NOMO-1 treated with dmso at 0.1 percent for 144 hours (cell line): ENCODE measurements around the gene CBFA2T2.
"Not testable (repeated sequence)": the region's sequence is repeated elsewhere in the genome, so short reads cannot be mapped to it uniquely, and the experiment has no call there.

ENCODE experiments used
- DNase-seq: peaks from one replicate; lab custom pipeline; 2025; ENCODE audit not compliant: unreplicated experiment; lab: John Stamatoyannopoulos, UW

Gene CBFA2T2

DNA sequence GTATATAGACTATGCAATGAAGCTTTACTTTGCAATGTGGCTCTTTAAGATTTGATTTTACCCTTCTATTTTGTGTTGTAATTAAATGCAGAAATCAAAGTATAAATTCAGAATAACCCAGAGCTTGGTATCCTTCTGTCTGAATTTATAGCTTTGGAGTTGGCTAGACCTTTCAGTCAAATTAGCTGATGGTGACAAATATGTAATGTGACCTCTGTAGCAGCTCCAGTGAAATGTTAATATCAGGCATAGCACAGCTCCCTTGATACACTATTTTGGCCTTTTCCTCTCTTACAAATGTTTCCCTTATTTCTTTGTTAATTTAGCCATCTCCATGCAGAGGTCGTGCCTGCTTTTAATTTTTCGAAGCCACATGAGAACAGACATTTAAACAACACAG lies 11.1 kb downstream of the CBFA2T2 start:
- DNase-seq: no peak

DNA sequence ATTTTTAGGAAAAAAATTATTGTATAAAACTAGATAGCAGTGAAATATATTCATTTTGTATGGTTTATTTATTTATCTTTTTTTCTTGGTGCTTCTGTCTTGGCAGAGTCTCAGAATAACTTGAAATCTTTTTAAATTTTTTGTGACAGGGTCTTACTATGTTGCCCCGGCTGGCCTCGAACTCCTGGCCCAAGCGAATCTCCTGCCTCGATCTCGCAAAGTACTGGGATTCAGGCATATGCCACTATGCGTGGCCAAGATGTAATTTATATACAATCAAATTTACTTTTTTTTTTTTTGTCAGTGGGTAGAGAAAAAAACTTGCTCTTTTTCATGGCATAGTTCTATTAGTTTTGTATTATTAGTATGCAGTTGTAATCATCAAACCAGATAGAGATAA lies 13.7 kb downstream of the CBFA2T2 start:
- DNase-seq: no peak

DNA sequence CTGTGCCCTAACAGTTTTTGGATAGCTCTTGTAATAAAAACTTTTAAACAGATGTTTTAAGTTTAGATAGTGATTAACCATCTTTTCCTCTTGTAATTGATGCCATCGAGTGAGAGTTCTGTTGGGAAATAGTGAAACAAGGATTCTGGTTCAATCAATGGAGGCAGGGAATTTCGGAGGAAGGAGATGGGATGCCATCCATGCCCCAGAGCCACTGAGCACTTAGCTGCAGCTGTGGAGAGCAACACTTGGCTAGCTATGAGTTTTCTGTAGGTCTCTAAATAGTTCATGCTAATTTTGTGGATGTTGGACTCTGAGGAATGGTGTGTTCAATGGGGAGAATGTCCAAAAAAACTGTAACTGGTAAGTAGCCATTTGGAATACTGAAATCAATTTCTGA lies 16.7 kb downstream of the CBFA2T2 start:
- DNase-seq: no peak

DNA sequence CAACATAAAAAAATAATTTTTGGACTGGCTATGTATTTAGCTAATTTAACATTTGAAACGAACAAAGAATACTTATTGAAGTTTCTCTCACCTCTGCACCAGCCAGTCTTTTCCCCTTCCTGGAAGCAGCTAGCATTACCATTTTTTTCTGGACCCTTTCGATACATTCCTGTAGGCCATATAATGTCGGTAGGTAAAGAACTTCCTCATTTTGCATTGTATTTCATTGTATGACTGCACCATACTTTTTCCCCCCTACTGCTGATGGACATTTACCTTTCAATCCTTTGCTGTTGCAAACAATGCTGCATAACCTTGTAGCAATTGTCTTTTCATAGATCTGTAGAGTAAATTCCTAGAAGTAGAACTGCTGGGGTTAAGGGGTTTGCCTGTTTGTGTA lies 17.6 kb downstream of the CBFA2T2 start:
- no peak for DNase-seq

DNA sequence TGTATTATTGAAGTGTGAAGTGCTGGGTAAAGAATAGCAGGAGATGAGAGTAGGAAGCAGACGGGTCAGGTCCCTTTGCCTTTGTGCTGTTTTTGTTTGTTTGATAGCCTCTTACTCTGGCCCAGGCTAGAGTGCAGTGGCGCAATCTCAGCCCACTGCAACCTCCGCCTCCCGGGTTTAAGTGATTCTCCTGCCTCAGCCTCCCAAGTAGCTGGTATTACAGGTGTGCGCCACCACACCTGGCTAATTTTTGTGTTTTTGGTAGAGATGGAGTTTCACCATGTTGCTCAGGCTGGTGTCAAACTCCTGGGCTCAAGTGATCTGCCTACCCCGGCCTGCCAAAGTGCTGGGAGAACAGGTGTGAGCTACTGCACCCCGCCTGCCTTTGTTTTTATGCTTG lies 18.1 kb downstream of the CBFA2T2 start:
- not testable (repeated sequence) for DNase-seq

DNA sequence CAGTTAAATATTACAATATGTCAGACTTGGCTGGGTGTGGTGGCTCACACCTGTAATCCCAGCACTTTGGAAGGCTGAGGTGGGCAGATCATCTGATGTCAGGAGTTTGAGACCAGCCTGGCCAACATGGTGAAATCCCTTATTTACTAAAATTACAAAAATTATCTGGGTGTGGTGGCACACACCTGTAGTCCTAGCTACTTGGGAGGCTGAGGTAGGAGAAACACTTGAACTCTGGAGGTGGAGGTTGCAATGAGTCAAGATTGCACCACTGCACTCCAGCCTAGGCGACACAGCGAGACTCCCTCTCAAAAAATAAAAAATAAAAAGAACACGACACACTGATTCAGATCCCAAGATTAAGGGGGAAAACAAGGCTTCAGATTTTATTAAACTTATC lies 19.2 kb downstream of the CBFA2T2 start:
- DNase-seq: not testable (repeated sequence)

DNA sequence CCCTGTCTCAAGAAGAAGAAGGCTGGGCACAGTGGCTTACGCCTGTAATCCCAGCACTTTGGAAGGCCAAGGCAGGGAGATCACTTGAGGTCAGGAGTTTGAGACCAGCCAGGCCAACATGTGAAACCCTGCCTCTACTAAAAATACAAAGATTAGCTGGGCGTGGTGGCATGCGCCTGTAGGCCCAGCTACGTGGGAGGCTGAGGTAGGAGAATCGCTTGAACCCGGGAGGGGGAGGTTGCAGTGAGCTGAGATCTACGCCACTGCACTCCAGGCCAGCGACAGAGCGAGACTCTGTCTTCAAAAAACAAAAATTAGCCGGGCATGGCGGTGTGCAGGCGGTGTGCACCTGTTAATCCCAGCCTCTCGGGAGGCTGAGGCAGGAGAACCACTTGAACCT lies 22.0 kb downstream of the CBFA2T2 start:
- DNase-seq: not testable (repeated sequence)

DNA sequence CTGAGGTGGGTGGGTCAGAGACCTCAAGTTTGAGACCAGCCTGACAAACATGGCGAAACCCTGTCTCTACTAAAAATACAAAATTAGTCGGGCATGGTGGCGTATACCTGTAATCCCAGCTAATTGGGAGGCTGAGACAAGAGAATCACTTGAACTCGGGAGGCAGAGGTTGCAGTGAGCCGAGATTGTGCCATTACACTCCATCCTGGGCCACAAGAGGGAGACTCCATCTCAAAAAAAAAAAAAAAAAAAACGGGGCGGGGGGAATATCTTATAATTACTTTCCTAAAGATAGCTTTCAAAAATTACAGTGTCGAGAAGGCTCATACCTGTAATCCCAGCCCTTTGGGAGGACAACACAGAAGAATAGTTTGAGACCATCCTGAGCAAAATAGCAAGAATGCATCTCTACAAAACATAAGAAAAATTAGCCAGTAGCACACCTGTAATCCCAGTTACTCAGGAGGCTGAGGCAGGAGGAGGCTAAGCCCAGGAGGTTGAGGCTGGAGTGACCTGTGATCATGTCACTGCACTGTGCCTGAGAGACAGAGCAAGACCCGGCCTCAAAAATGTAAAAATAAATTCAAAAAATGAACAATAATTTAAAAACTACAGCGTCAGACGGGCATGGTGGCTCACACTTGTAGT lies 25.8 kb downstream of the CBFA2T2 start:
- no peak for DNase-seq

DNA sequence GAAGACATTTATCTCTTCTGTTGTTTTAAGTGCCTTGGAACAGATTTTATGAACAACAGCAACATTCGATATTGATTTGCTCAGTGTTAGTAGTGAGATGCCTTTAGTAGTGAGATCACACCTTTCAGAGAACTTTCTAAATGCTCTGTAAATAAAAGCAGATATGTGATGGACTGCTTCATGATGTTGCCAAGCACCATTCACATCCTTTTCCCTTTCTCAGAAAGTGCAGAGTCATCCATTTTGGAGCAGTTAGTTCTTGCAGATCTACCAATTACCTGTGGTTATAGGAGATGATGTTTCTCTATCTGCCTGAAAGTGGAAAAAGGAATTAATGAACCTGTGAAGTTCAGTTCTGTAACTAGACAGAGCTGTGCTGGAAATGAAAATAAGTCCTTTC lies 27.0 kb downstream of the CBFA2T2 start:
- no peak for DNase-seq

DNA sequence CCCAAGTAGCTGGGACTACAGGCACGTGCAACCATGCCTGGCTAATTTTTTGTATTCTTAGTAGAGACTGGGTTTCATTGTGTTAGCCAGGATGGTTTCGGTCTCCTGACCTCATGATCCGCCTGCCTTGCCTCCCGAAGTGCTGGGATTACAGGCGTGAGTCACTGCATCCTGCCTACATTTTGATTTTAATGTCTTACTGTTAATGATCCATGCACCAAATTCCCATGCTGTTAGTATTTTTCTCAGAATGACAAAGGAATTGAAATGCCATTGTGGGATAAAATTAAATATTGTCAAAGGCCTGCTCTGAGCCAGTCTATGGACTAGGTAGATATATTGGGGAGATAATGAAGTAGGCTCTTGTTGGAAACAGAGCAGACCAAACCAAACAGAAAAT lies 28.2 kb downstream of the CBFA2T2 start:
- DNase-seq: no peak

DNA sequence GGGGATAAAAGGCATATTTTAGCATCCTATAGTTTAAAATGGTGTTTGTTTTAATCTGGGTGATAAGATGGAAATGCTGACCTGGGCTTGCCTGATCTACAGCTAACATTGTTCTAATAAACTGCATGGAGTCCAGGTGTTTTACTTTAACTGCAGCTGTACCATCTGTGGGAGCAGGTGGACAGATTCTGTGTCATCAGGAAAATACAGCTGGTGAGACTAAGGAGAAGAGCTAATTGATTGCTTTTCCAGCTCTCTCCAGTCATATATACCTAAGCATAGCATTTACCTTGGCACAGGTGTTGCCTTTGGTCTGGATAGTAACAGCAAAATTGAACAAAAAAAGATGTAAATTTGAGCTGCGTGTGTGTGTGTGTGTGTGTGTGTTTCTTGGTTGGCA lies 31.6 kb downstream of the CBFA2T2 start:
- DNase-seq: no peak

DNA sequence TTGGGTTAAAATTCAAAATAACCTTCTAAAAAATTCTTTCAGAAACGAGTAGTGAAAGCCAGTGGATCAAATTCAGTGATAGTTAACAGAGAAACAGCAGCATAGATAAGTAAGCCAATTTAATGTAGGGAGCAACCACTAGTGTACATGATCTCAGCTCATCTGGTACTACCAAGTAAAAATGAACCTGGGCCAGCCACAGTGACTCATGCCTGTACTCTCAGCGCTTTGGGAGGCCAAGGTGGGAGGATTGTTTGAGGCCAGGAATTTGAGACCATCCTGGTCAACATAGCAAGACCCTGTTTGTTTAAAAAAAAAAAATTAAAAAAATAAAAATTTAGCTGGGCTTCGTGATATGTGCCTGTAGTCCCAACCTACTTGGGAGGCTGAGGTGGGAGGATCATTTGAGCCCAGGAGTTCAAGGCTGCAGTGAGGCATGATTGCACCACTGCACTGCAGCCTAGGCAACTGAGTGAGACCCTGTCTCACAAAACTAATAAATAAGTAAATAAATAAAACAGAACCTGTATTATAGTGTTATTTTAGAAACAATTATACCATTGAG lies 32.4 kb downstream of the CBFA2T2 start:
- DNase-seq: no peak

DNA sequence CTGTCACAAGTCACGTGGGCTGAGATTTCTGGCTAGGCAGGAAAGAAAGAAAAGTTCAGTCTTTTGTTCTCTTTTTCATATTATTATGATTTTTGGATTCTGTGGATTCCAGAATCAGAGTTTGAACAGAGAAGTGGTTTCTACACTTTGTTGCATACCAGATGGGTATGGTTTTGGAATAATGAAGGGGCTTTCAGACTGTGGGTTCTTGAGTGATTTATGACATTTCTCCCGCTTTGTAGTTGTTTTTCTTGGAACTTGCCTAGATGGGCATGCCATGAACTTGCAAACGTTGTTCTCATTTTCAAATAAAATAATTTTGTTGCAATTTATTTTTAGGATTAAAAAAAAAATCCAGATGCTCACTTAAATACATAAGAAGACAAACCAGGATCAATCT lies 34.4 kb downstream of the CBFA2T2 start:
- no peak for DNase-seq

DNA sequence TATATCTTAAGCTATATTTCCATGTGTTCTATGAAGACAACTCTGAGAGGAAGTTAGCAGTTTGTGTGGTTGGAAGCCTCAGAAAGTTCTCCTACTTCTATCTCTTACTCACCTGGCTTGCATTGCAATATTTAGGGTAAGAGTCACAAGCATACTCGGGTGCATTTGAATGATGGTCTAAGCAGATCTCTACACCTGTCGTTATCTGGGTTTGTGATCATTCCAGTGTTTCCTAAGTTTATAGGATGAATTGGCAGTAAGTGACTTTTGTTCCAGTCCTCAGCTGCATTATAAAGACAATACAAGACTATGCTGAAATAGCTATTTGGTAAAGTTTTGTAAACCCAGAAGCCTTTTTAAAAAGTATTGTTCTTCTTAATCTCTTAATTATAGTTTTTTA lies 36.9 kb downstream of the CBFA2T2 start:
- no peak for DNase-seq

DNA sequence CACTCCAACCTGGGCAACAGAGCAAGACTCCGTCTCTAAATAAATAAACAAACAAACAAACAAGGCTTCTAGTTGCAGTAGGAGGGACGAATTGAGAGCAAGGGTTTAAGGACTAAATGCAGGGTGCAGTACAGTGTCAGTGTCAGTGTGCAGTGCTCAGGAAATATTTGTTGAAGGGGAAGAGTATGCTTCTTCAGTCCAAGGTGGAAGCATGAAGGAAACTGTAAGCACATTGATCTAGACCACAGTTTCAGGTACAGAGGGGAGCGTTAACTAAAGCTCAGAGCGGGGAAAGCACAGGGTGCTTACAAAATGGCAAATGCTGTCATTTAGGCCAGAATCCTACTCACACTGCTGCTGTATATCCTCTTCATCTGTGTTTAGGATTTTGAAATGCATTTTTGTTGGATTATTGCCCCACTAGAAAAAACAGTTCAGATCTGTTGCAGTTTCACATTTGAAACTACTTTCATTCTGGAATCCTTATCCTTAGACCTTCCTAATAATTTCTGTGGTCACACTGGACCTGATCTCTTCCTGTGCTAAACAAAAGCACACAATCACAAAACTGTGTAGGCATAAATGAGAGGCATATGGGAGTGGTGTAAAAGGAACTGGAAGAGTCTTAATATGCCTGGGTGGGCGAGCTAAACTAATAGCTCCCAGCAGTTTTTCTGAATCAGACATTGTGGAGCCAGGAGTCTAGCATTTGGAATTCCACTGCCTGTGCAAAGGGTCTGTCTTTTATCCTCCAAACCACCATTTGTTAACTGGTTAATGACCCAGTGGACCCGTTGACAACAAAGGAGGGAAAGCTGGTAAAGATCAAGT lies 41.4 kb downstream of the CBFA2T2 start:
- DNase-seq: no peak

DNA sequence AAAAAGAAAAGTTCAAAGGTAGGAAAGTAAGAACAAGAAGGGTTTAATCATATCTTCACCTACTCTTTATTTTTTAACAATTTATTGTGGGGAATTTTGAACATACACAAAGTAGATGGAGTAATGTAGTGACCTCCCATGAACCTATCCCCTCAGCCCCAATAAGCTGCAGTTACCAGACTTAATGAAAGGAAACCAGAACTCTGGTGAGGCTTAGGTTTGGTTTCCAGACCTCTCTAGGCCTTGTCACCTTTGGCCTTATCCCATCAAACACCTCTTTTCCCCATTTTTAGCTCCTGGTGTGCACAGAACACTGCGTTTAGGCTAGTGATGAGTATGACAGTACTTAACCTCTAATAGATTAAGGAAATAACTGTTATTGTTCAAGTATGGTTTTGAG lies 42.0 kb downstream of the CBFA2T2 start:
- DNase-seq: no peak

DNA sequence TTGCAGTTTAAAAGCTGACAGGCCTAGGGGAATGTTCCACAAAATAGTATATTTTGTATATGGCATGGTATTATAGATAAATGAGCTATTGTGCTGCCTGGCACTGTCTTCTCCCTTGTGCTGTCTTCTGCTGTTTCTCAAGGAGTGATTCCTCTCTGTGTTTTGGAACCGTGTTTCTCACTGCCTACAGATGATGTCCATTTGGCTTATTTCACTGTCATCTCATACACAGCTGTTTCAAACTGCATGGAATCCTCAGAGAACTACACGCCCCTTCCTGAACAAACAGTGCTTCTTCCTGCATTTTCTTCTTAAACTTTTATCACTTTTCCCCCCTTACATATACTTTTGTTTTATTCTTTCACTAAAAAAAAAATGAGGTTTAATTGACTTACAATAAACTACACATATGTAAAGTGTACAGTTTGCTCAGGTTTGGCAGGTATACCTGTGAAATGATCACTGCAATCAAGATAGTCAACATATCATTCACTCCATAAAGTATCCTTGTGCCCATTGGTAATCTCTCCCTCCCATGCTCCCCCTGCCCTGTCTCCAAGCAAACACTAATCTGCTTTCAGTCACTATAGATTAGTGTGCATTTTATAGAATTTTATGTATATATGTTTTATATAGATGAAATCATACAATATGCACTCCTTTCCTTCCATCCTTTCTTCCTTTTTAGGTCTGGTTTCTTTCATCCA lies 43.0 kb downstream of the CBFA2T2 start:
- no peak for DNase-seq

DNA sequence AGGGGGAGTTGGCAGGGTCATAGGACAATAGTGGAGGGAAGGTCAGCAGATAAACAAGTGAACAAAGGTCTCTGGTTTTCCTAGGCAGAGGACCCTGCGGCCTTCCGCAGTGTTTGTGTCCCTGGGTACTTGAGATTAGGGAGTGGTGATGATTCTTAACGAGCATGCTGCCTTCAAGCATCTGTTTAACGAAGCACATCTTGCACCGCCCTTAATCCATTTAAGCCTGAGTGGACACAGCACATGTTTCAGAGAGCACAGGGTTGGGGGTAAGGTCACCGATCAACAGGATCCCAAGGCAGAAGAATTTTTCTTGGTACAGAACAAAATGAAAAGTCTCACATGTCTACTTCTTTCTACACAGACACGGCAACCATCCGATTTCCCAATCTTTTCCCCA lies 45.8 kb downstream of the CBFA2T2 start:
- DNase-seq: not testable (repeated sequence)

DNA sequence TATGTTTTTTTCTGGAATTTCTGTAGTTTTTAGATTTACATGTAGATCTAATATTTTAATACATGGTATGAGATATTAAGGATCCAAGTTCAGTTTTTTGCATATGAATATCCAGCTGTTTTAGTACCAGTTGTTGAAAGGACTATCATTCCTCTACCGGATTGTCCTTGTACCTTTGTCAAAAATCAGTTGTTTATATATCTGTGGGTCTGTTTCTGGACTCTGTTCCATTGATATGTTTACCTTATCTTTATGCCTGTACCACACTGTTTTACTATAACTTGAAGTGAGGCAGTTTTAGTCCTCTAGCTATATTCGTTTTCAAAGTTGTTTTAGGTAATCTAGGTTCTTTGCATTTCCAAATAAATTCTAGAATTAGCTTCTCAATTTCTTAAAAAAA lies 47.7 kb downstream of the CBFA2T2 start:
- no peak for DNase-seq

DNA sequence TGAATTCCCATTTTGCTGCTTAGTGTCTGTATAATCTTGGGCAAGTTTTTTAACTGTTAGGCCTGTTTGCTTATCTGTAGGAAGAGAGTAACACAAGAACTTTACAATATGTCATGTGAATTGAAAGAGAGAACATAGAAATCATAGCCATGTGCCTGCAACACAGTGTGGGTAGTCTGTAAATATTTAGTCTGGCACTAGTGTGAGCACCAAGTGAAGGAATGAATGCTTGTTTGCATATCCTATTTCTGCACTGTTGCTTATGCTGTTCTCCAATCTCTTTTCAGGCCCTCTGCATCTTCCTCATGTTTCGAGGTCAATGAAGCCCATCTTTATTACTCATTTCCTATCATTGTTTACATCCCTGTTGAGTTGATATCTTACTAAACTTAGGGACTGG lies 49.2 kb downstream of the CBFA2T2 start:
- no peak for DNase-seq

DNA sequence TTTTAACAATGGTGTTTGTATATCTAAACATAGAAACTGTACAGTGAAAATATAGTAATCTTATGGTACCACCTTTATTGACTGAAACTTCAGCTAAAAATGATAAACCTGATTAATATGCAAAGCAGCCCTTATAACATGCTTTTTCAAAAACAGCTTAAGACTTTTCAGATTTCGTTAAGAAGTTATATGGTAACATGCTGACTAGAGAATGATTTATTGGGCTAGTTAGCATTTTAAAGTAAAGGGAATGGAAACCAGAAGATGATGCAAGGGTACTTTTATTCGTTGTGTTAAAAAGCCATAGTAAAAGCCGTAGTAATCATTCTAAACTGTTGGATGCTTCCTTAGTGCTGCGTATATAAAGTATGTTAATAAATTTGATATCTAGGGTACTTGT lies 50.5 kb downstream of the CBFA2T2 start:
- DNase-seq: peak; percentile 8

DNA sequence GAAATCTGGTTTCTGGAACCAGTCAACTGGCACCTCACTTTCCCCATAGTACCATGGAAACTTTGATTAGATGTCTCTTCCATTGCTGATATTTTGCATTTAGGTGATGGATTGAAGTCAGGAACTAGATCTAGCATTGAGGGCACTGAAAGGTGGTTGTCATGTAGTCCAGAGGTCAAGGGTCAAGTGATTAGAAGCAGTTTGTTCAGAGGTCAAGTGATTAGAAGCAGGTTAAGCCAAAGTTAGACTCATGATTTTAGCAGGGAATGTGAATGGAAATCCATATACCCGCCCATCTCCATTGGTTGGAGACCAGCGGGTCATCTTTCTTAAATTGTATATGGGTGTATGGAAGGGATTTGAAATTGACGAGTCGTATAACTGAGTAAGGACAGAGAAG lies 51.2 kb downstream of the CBFA2T2 start:
- DNase-seq: no peak
